Measurements from ENCODE around the gene DIO1.

GRCh38 chr1:53947172-53947907 lies 53.4 kb downstream of the DIO1 start:
- no peak for TF ChIP-seq CTCF (IDR thresholded peaks at IDR 0.05)
- TF ChIP-seq POLR2A (IDR thresholded peaks at IDR 0.05) = no peak
- no peak for TF ChIP-seq EP300 (IDR thresholded peaks at IDR 0.05)

Data from tibial nerve (tissue), 4 donors.